ENCODE measurements around the gene VSTM2L. TPM values are rescaled to one million over a fixed set of nuclear protein-coding genes. Genes with fewer than 3 reads are reported as not detected.

The VSTM2L gene
- total and polyA plus RNA-seq, 2 of the 4 experiments (the other 2 are of a cell fraction): 0.18 to 0.19 TPM

DNA sequence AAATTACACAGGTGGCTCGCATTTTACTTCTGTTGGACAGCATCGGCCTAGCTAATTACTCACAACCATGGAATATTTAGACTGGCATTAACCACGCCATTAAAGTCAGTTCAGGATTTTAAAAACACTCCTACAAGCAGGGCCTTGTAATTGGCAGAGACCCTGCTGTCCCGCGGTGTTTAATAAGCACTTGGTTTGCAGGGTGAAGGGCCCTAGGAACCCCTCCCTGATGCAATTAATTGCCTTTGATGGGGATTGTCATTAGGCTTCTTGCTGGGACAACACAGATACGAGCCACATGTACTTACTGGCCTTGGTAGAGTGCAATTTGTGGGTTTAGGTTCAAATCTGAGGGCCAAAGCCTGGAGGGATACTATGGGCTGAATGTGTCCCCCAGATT, 7.8 kb upstream of the VSTM2L start:
- Histone ChIP-seq H2BK120ac (ENCODE audit: low read depth, low read length) (no peak overlapping the region), H3K56ac (ENCODE audit: extremely low read depth, insufficient read depth, low read length) (no peak overlapping the region), H2AFZ (replicated peaks; ENCODE audit: low read length, poor library complexity) (no peak overlapping the region), H4K20me1 (ENCODE audit: insufficient read depth, low read length) (peaks cover 5% of the 10 kb centered on the region; the same call in 1 of the 2 replicates), H3K27ac (ENCODE audit: insufficient read depth, low read length) (no peak overlapping the region), H3K27me3 (ENCODE audit: control insufficient read depth, insufficient read depth, low read length) (peaks cover 43% of the 10 kb centered on the region), H3K9me1 (ENCODE audit: insufficient read depth, low read length) (0 out of 2 replicates have a peak, but pooled peaks cover under 1% of the 10 kb centered on the region), H3K79me1 (ENCODE audit: low read depth in 1 of 2, low read length in 2 of 2) (no peaks in the 10 kb centered on the region), H3K9ac (ENCODE audit: low read depth, low read length) (no peak overlapping the region), H3K23ac (ENCODE audit: low read depth, low read length) (no peak overlapping the region), H3K4me3 (ENCODE audit: insufficient read depth, low read depth, low read length) (no peak overlapping the region), H2AK9ac (replicated peaks; ENCODE audit: low read depth, low read length, poor library complexity) (no peak overlapping the region), H3K9me3 (ENCODE audit: control insufficient read depth, insufficient read depth, low read length) (no peaks in the 10 kb centered on the region), H4K91ac (ENCODE audit: insufficient read depth, low read depth, low read length) (no peak overlapping the region), H2BK15ac (ENCODE audit: low read depth, low read length) (no peak overlapping the region), H3K18ac (ENCODE audit: low read depth, low read length) (no peak overlapping the region), H4K5ac (ENCODE audit: low read depth, low read length) (no peak overlapping the region), H2BK20ac (ENCODE audit: low read depth, low read length) (no peak overlapping the region), H3K36me3 (ENCODE audit: control insufficient read depth, insufficient read depth, low read length) (no peaks in the 10 kb centered on the region), H2AK5ac (ENCODE audit: low read depth, low read length) (no peak overlapping the region), H3K4me2 (ENCODE audit: low read depth, low read length) (no peak overlapping the region), H3K14ac (replicated peaks; ENCODE audit: low read depth, low read length) (no peak overlapping the region), H4K8ac (ENCODE audit: low read depth in 2 of 2, low read length in 2 of 2) (no peak overlapping the region), H3K4ac (ENCODE audit: low read depth, low read length) (no peak overlapping the region), H2BK5ac (ENCODE audit: low read depth, low read length, poor library complexity, severe bottlenecking) (no peak overlapping the region), H3K4me1 (ENCODE audit: control insufficient read depth, insufficient read depth, low read length) (no peaks in the 10 kb centered on the region)
- no peak for ATAC-seq (ENCODE audit: low read depth)
- ChIA-PET POLR2A (ENCODE audit: unreplicated experiment) (no interaction called here), CTCF (no interaction called here)
- in situ Hi-C loops (cut with MboI; ENCODE audit: low sequenced_read_pairs) (no loop called here), dilution Hi-C loops (cut with HindIII; ENCODE audit: low sequenced_read_pairs, unreplicated experiment) (no loop called here), intact Hi-C loops (cut with micrococcal nuclease) (no loop called here)
- TF ChIP-seq MAFK (IDR thresholded peaks at IDR 0.05; ENCODE audit: low read depth, low read length) (no peak), BHLHE40 (IDR thresholded peaks at IDR 0.05; ENCODE audit: low read depth, low read length) (no peak), CHD1 (IDR thresholded peaks at IDR 0.05; ENCODE audit: low read depth, low read length) (no peak), FOS (IDR thresholded peaks at IDR 0.05; ENCODE audit: low read depth, low read length) (no peak), CEBPB (IDR thresholded peaks at IDR 0.05; ENCODE audit: low read depth, low read length) (no peak), RFX5 (IDR thresholded peaks at IDR 0.05; ENCODE audit: low read depth, low read length) (no peak)
- TF ChIP-seq, protein P1, sequence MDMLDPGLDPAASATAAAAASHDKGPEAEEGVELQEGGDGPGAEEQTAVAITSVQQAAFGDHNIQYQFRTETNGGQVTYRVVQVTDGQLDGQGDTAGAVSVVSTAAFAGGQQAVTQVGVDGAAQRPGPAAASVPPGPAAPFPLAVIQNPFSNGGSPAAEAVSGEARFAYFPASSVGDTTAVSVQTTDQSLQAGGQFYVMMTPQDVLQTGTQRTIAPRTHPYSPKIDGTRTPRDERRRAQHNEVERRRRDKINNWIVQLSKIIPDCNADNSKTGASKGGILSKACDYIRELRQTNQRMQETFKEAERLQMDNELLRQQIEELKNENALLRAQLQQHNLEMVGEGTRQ (IDR thresholded peaks at IDR 0.05; ENCODE audit: low read depth, low read length): no peak
- TF ChIP-seq, protein P2, sequence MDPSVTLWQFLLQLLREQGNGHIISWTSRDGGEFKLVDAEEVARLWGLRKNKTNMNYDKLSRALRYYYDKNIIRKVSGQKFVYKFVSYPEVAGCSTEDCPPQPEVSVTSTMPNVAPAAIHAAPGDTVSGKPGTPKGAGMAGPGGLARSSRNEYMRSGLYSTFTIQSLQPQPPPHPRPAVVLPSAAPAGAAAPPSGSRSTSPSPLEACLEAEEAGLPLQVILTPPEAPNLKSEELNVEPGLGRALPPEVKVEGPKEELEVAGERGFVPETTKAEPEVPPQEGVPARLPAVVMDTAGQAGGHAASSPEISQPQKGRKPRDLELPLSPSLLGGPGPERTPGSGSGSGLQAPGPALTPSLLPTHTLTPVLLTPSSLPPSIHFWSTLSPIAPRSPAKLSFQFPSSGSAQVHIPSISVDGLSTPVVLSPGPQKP (IDR thresholded peaks at IDR 0.05; ENCODE audit: borderline replicate concordance, low read depth, low read length): no peak
- no peak for DNase-seq
- WGBS, 2 experiments (ENCODE audit: extremely low coverage in 2 of 2, insufficient read length in 1 of 2): no CpG with 5 or more reads among the region's 6 CpGs
- BruUV-seq (replicated peaks): no TSS peak
